Dendritic cell treated with granulocyte-macrophage colony-stimulating factor and Interleukin-4, amounts not matched to agents 40 ng/mL and 50 ng/mL, for 4 days (primary cell): ENCODE measurements around the gene C1QTNF5.
A peak's percentile ranks its signal among the peaks of the same experiment; 100 is the strongest.

ENCODE experiments used
- H3K27ac Mint-ChIP-seq: one replicate; pipeline ENCODE4 v1.8.0; 2022; ENCODE audit warnings: mild to moderate bottlenecking, mixed read lengths
- H3K27me3 Mint-ChIP-seq: one replicate; pipeline ENCODE4 v1.8.0; 2022; ENCODE audit warnings: mild to moderate bottlenecking, mixed read lengths
- H3K36me3 Mint-ChIP-seq: one replicate; pipeline ENCODE4 v1.8.0; 2022; ENCODE audit warnings: low read depth, mixed read lengths
- H3K4me1 Mint-ChIP-seq: one replicate; pipeline ENCODE4 v1.8.0; 2022; ENCODE audit warnings: low read depth, mixed read lengths
- H3K4me3 Mint-ChIP-seq: one replicate; pipeline ENCODE4 v1.8.0; 2022; ENCODE audit warnings: mild to moderate bottlenecking, moderate library complexity, mixed read lengths
- H3K9me3 Mint-ChIP-seq: one replicate; pipeline ENCODE4 v1.8.0; 2022; ENCODE audit warnings: mixed read lengths
- intact Hi-C: fragments of 100-400 bp; cut with micrococcal nuclease; formaldehyde crosslinking; loops from one replicate; pipeline ENCODE4 v1.15.0; 2022

Gene C1QTNF5

GRCh38 chr11:119339589-119340334, 921 bp downstream of the C1QTNF5 start:
- no peak overlapping the region for H3K4me3 Mint-ChIP-seq
- H3K9me3 Mint-ChIP-seq, result no peaks in the 10 kb centered on the region
- peaks cover 53% of the 10 kb centered on the region for H3K4me1 Mint-ChIP-seq
- intact Hi-C loops, result no loop called here
- H3K27me3 Mint-ChIP-seq, result peaks cover 53% of the 10 kb centered on the region
- H3K36me3 Mint-ChIP-seq, result peaks cover 21% of the 10 kb centered on the region
- H3K27ac Mint-ChIP-seq, result no peak overlapping the region

- no peak overlapping the region for H3K27ac Mint-ChIP-seq
- peaks cover 55% of the 10 kb centered on the region for H3K4me1 Mint-ChIP-seq
- no peak overlapping the region for H3K4me3 Mint-ChIP-seq
- H3K27me3 Mint-ChIP-seq, result peaks cover 50% of the 10 kb centered on the region
- intact Hi-C loops, result no loop called here
- H3K36me3 Mint-ChIP-seq, result peaks cover 25% of the 10 kb centered on the region
- H3K9me3 Mint-ChIP-seq, result no peaks in the 10 kb centered on the region
Measured at GRCh38 chr11:119338965-119339588, 1.6 kb downstream of the C1QTNF5 start.

GRCh38 chr11:119338318-119338890, 2.3 kb downstream of the C1QTNF5 start:
- no peaks in the 10 kb centered on the region for H3K9me3 Mint-ChIP-seq
- peaks cover 25% of the 10 kb centered on the region for H3K36me3 Mint-ChIP-seq
- peaks cover 47% of the 10 kb centered on the region for H3K27me3 Mint-ChIP-seq
- no peak overlapping the region for H3K27ac Mint-ChIP-seq
- H3K4me3 Mint-ChIP-seq, result no peak overlapping the region
- intact Hi-C loops, result no loop called here
- H3K4me1 Mint-ChIP-seq, result peaks cover 55% of the 10 kb centered on the region

- Mint-ChIP-seq H3K4me1 (peaks cover 55% of the 10 kb centered on the region), H3K4me3 (no peak overlapping the region), H3K27me3 (peaks cover 41% of the 10 kb centered on the region), H3K9me3 (no peaks in the 10 kb centered on the region), H3K36me3 (peaks cover 25% of the 10 kb centered on the region), H3K27ac (no peak overlapping the region)
- intact Hi-C loops, result no loop called here
Measured at GRCh38 chr11:119337581-119338317, 2.9 kb downstream of the C1QTNF5 start.

GRCh38 chr11:119336744-119337469, 3.8 kb downstream of the C1QTNF5 start:
- Mint-ChIP-seq H3K36me3 (peaks cover 25% of the 10 kb centered on the region), H3K4me3 (no peak overlapping the region), H3K9me3 (no peaks in the 10 kb centered on the region), H3K4me1 (peaks cover 55% of the 10 kb centered on the region), H3K27me3 (peaks cover 32% of the 10 kb centered on the region), H3K27ac (no peak overlapping the region)
- intact Hi-C loops, result no loop called here

- peaks cover 49% of the 10 kb centered on the region for H3K4me1 Mint-ChIP-seq
- H3K4me3 Mint-ChIP-seq, result no peak overlapping the region
- H3K9me3 Mint-ChIP-seq, result no peaks in the 10 kb centered on the region
- peaks cover 22% of the 10 kb centered on the region for H3K27me3 Mint-ChIP-seq
- H3K36me3 Mint-ChIP-seq, result peaks cover 25% of the 10 kb centered on the region
- intact Hi-C loops, result no loop called here
- peak overlapping the region; percentile 95 for H3K27ac Mint-ChIP-seq
Measured at GRCh38 chr11:119335655-119336543, 4.8 kb downstream of the C1QTNF5 start.

GRCh38 chr11:119335091-119335654, 5.5 kb downstream of the C1QTNF5 start:
- intact Hi-C loops, result no loop called here
- Mint-ChIP-seq H3K9me3 (no peaks in the 10 kb centered on the region), H3K27me3 (peaks cover 21% of the 10 kb centered on the region)

GRCh38 chr11:119334174-119334930, 6.3 kb downstream of the C1QTNF5 start, which contains the start of gene RNF26:
Gene RNF26 (plus strand): TSS chr11:119334527. CDS start chr11:119335123, 596 bp downstream.
- peak within 1 kb of the TSS; percentile 95 for H3K27ac Mint-ChIP-seq
- H3K4me1 Mint-ChIP-seq, result peaks cover 49% of the 10 kb centered on the region
- peak within 1 kb of the TSS; percentile 98 for H3K4me3 Mint-ChIP-seq
- H3K36me3 Mint-ChIP-seq, result peaks cover 25% of the 10 kb centered on the region
- intact Hi-C loops, result no loop called here
- H3K9me3 Mint-ChIP-seq, result no peaks in the 10 kb centered on the region
- peaks cover 18% of the 10 kb centered on the region for H3K27me3 Mint-ChIP-seq

More at GRCh38 chr11:119335091-119335654, 5.5 kb downstream of the C1QTNF5 start:
- Mint-ChIP-seq H3K27ac (peak overlapping the region; percentile 95), H3K36me3 (peaks cover 25% of the 10 kb centered on the region), H3K4me3 (peak overlapping the region; percentile 98), H3K4me1 (peaks cover 51% of the 10 kb centered on the region)

- Mint-ChIP-seq H3K4me1 (peaks cover 32% of the 10 kb centered on the region), H3K27ac (no peak overlapping the region), H3K4me3 (no peak overlapping the region), H3K27me3 (peaks cover 12% of the 10 kb centered on the region), H3K36me3 (peaks cover 25% of the 10 kb centered on the region), H3K9me3 (no peaks in the 10 kb centered on the region)
- intact Hi-C loops, result no loop called here
Measured at GRCh38 chr11:119332111-119332765, 8.4 kb downstream of the C1QTNF5 start.

GRCh38 chr11:119330237-119330636, 10.4 kb downstream of the C1QTNF5 start:
- intact Hi-C loops, result no loop called here
- Mint-ChIP-seq H3K9me3 (no peaks in the 10 kb centered on the region), H3K27ac (no peak overlapping the region), H3K36me3 (peaks cover 8% of the 10 kb centered on the region), H3K4me3 (no peak overlapping the region), H3K27me3 (peaks cover 12% of the 10 kb centered on the region), H3K4me1 (peaks cover 12% of the 10 kb centered on the region)

GRCh38 chr11:119329320-119329719, 11.4 kb downstream of the C1QTNF5 start:
- Mint-ChIP-seq H3K27ac (no peak overlapping the region), H3K9me3 (no peaks in the 10 kb centered on the region), H3K4me3 (no peak overlapping the region), H3K36me3 (no peaks in the 10 kb centered on the region), H3K27me3 (peaks cover 12% of the 10 kb centered on the region), H3K4me1 (peaks cover 5% of the 10 kb centered on the region)
- intact Hi-C loops, result no loop called here
